ENCODE data around the gene SFXN4. TPM values are rescaled to one million over a fixed set of nuclear protein-coding genes. Genes with fewer than 3 reads are reported as not detected.
A peak's percentile ranks its signal among the peaks of the same experiment; 100 is the strongest.

Gene SFXN4, protein sequence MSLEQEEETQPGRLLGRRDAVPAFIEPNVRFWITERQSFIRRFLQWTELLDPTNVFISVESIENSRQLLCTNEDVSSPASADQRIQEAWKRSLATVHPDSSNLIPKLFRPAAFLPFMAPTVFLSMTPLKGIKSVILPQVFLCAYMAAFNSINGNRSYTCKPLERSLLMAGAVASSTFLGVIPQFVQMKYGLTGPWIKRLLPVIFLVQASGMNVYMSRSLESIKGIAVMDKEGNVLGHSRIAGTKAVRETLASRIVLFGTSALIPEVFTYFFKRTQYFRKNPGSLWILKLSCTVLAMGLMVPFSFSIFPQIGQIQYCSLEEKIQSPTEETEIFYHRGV
- total RNA-seq = 10 to 100 TPM; 13.3 to 32.1 (median 21.3) TPM
- 10 to 100 TPM; 39.4 to 68.3 (median 58.2) TPM for polyA plus RNA-seq
- long read RNA-seq, donor 1, partial matches to known transcripts = 0 of 3 reads
- long read RNA-seq, donor 1, other reads (novel, unspliced or antisense) = 0 of 3 reads
- long read RNA-seq, donor 2, partial matches to known transcripts = 6 of 6 reads
- long read RNA-seq, donor 2, other reads (novel, unspliced or antisense) = 0 of 6 reads

DNA sequence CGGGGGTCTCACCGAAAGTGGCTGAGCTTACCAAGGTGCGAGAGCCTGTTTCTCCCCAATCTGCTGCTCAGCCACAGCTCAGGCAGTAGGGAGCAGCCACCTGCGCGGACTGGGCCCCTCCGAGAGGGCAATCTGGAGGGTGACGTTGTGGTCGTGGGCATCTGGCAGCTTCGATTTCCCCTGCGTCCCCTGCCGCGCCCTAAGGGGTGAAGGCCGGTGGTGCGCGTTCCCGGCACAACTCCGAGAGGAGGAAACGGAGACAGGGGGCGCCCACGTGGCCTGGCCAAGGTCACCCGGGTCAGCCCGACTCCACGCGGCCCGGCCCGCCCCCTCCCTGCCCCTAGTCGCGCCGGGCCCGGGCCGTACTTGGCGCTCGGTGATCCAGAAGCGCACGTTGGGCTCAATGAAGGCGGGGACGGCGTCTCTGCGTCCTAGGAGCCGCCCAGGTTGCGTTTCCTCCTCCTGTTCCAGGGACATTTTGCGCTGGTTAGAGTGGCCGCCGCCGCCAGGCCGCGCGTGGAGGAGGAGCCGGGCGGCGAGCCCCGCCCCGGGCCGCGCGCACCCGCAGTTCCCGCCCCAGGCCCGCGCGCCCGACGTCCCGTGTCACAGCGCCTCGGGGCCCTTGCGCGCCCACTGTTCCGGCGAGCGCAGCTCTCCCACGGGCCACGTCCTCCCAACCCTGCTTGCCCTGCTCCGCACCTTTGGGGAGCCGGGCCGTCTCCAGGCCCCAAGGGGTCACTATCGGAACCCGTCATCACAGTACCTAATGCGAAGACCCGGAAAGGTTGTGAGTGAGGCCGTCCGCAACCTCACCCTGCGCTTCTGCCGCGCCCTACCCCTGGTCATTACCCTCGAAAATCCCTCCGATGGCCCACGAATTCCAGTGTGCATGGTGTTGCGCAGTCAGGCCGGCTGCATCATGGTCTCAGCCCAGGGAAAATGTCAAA, at the start of gene SFXN4:
Gene SFXN4 (minus strand): TSS at position 544 of the 947 bp plus-strand sequence. CDS start 67 bp downstream, at position 477.
- TF ChIP-seq POLR2A (IDR thresholded peaks at IDR 0.05) = peak in 1 of 3 donors; percentile 39
- peak; percentile 90 to 93 (median 90) for TF ChIP-seq POLR2AphosphoS5 (IDR thresholded peaks at IDR 0.05)
- TF ChIP-seq, protein P1, sequence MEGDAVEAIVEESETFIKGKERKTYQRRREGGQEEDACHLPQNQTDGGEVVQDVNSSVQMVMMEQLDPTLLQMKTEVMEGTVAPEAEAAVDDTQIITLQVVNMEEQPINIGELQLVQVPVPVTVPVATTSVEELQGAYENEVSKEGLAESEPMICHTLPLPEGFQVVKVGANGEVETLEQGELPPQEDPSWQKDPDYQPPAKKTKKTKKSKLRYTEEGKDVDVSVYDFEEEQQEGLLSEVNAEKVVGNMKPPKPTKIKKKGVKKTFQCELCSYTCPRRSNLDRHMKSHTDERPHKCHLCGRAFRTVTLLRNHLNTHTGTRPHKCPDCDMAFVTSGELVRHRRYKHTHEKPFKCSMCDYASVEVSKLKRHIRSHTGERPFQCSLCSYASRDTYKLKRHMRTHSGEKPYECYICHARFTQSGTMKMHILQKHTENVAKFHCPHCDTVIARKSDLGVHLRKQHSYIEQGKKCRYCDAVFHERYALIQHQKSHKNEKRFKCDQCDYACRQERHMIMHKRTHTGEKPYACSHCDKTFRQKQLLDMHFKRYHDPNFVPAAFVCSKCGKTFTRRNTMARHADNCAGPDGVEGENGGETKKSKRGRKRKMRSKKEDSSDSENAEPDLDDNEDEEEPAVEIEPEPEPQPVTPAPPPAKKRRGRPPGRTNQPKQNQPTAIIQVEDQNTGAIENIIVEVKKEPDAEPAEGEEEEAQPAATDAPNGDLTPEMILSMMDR (IDR thresholded peaks at IDR 0.05 in 8 of 11, conservative IDR thresholded peaks at IDR 0.05 in 3 of 11) = peak in 5 of 11 experiments; percentile 20 to 38 (median 30)
- peak within 1 kb of the TSS; percentile 87 to 94 (median 90) for H3K27ac ChIP-seq
- peak; percentile 96 for DNase-seq
- intact Hi-C loops (cut with DNase I; ENCODE audit: low total_unique reads) = no loop called here
- H3K4me3 ChIP-seq = peak within 1 kb of the TSS; percentile 71 to 97 (median 84)
- WGBS, 5 donors = 1% methylated on average over 46 to 90 of the region's 90 CpGs
- H3K27me3 ChIP-seq (replicated peaks in 1 of 7) = no peaks in the 10 kb centered on the region
- peaks cover 0 to 59% (median 31%) of the 10 kb centered on the region in 6 donors for H3K36me3 ChIP-seq
- no peaks in the 10 kb centered on the region for H3K9me3 ChIP-seq
- peaks cover 5 to 49% (median 22%) of the 10 kb centered on the region in 6 donors for H3K4me1 ChIP-seq

DNA sequence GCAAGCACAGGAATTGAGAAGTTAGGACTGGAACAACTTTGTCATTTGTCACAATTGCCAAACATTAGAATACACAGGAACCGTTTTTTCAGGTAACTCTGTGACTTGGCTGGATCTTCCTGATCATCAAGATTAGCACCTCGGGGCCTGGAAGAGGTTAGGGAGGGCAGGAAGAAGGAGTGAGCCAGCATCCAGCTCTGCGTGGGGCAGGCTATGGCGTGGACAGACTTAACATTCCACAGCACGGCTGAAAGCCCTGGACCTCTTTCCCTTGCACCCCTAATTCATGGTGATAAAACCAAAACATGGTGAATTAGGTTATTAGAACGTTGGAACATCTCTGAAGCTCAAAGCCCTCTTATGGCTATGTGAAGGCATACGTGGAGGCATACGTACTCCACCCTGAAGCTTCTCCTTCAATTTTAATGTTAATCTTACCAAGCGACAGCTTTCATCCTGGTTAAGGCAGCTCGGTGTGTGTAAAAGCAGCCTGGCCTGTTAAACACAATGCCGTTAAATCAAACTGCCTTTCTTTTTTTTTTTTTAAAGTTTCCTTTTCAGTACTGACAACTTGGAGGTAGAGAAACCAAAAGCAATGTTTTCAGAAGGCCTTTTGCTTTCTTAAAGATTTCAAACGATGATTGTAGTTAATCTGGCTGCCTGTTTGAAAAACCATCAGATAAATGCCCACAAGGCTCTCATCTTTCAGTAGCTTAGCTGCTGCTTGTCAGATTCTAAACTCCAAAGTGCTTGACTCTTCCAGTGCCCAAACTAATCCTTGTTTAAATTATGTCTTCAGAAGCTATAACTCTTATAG, 46.3 kb upstream of the SFXN4 start:
- TF ChIP-seq POLR2AphosphoS5 (IDR thresholded peaks at IDR 0.05) (no peak), POLR2A (IDR thresholded peaks at IDR 0.05) (no peak)
- TF ChIP-seq, protein P1 (IDR thresholded peaks at IDR 0.05 in 8 of 11, conservative IDR thresholded peaks at IDR 0.05 in 3 of 11) = no peak
- H3K9me3 ChIP-seq = no peaks in the 10 kb centered on the region
- intact Hi-C loops (cut with DNase I; ENCODE audit: low total_unique reads) = loop anchor here (10.0 kb wide), 1 partner anchor 53 kb away; no protein-coding TSS in a partner anchor
- no peaks in the 10 kb centered on the region for H3K27me3 ChIP-seq (replicated peaks in 1 of 7)
- DNase-seq = no peak
- peak overlapping the region; percentile 24 to 99 (median 94) for H3K27ac ChIP-seq
- peak overlapping the region in 3 of 8 donors; percentile 5 to 49 (median 19) for H3K4me3 ChIP-seq
- H3K36me3 ChIP-seq = peaks cover 0 to 6% (median 0%) of the 10 kb centered on the region in 6 donors
- WGBS, 5 donors = 23 to 29% (median 25%) methylated on average over 12 of the region's 12 CpGs
- H3K4me1 ChIP-seq = peaks cover 30 to 91% (median 74%) of the 10 kb centered on the region in 6 donors

DNA sequence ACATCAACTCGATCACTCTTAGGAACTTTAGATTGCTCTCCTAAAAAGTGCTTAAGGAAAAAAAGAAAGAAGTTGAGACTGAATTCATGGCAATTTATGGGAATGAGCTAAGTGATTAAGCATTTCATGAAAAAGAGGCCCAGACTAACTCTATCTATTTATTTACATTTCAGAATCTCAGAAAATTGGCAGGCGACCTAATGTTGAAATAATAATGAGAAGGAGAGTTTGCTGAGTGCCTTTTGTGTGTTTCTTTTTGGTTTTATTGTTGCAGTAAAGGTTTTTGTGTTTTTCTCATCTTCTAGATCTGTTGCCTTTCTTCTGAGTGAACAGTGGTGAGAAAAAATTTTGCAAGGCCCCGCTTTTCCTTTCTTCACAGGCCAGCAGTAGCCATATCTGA, 45.7 kb upstream of the SFXN4 start:
- H3K9me3 ChIP-seq = no peaks in the 10 kb centered on the region
- intact Hi-C loops (cut with DNase I; ENCODE audit: low total_unique reads) = loop anchor here (10.0 kb wide), 1 partner anchor 54 kb away; no protein-coding TSS in a partner anchor
- H3K4me1 ChIP-seq = peaks cover 31 to 90% (median 76%) of the 10 kb centered on the region in 6 donors
- no peak for TF ChIP-seq POLR2A (IDR thresholded peaks at IDR 0.05)
- TF ChIP-seq POLR2AphosphoS5 (IDR thresholded peaks at IDR 0.05) = no peak
- TF ChIP-seq, protein P1 (IDR thresholded peaks at IDR 0.05 in 8 of 11, conservative IDR thresholded peaks at IDR 0.05 in 3 of 11) = no peak
- peak overlapping the region in 1 of 8 donors; percentile 49 for H3K4me3 ChIP-seq
- H3K36me3 ChIP-seq = peaks cover 0 to 6% (median 0%) of the 10 kb centered on the region in 6 donors
- no peaks in the 10 kb centered on the region for H3K27me3 ChIP-seq (replicated peaks in 1 of 7)
- DNase-seq = no peak
- 81 to 87% (median 85%) methylated on average over 3 of the region's 3 CpGs for WGBS, 5 donors
- peak overlapping the region; percentile 24 to 99 (median 94) for H3K27ac ChIP-seq

All from spleen (tissue), 13 donors.